ENCODE data around the gene NUP62. TPM values are rescaled to one million over a fixed set of nuclear protein-coding genes. Genes with fewer than 3 reads are reported as not detected.

Gene NUP62
- total RNA-seq, 1 experiment from 2014 or later: 54.6 TPM

GRCh38 chr19:49895566-49896297, 33.6 kb downstream of the NUP62 start:
- ChIA-PET POLR2A (no interaction called here), CTCF (no interaction called here)
- in situ Hi-C loops (cut with HindIII; ENCODE audit: low pct_unique_long_range_greater_than_20kb, low sequenced_read_pairs) (no loop called here), intact Hi-C loops (cut with micrococcal nuclease; ENCODE audit: unreplicated experiment) (no loop called here)
- Histone ChIP-seq H3K4me3 (ENCODE audit: low read depth in 2 of 2, low read length in 2 of 2) (no peak overlapping the region), H3K4me1 (ENCODE audit: control insufficient read depth, insufficient read depth, low read length) (peaks cover 10% of the 10 kb centered on the region), H3K27ac (ENCODE audit: low read length) (no peak overlapping the region), H3K9me3 (ENCODE audit: control insufficient read depth, insufficient read depth, low read depth, low read length) (no peaks in the 10 kb centered on the region), H3K36me3 (ENCODE audit: control insufficient read depth, insufficient read depth, low read length) (no peaks in the 10 kb centered on the region), H3K27me3 (ENCODE audit: control insufficient read depth, insufficient read depth, low read length) (no peaks in the 10 kb centered on the region)
- ATAC-seq (no peak), DNase-seq (ENCODE audit: low read depth, low spot score) (no peak)
- TF ChIP-seq POLR2AphosphoS5 (IDR thresholded peaks at IDR 0.05; ENCODE audit: low read depth, low read length): no peak
- TF ChIP-seq CTCF (IDR thresholded peaks at IDR 0.05): no peak
- no peak for TF ChIP-seq REST (IDR thresholded peaks at IDR 0.05; ENCODE audit: insufficient read depth in 1 of 2, low read depth in 2 of 2, low read length in 1 of 2)
- no peak for TF ChIP-seq SIN3A (IDR thresholded peaks at IDR 0.05; ENCODE audit: borderline replicate concordance, insufficient read depth, low read depth, low read length)
- no peak for TF ChIP-seq TCF7L2 (IDR thresholded peaks at IDR 0.05; ENCODE audit: low read depth, low read length)
- no TSS peak for BruUV-seq (replicated peaks)

- intact Hi-C loops (cut with micrococcal nuclease; ENCODE audit: unreplicated experiment) (no loop called here), in situ Hi-C loops (cut with HindIII; ENCODE audit: low pct_unique_long_range_greater_than_20kb, low sequenced_read_pairs) (no loop called here)
- ATAC-seq (no peak), DNase-seq (ENCODE audit: low read depth, low spot score) (no peak)
- Histone ChIP-seq H3K27me3 (ENCODE audit: control insufficient read depth, insufficient read depth, low read length) (no peaks in the 10 kb centered on the region), H3K9me3 (ENCODE audit: control insufficient read depth, insufficient read depth, low read depth, low read length) (no peaks in the 10 kb centered on the region), H3K36me3 (ENCODE audit: control insufficient read depth, insufficient read depth, low read length) (no peaks in the 10 kb centered on the region), H3K27ac (ENCODE audit: low read length) (no peak overlapping the region), H3K4me3 (ENCODE audit: low read depth in 2 of 2, low read length in 2 of 2) (no peak overlapping the region), H3K4me1 (ENCODE audit: control insufficient read depth, insufficient read depth, low read length) (peaks cover 10% of the 10 kb centered on the region)
- TF ChIP-seq REST (IDR thresholded peaks at IDR 0.05; ENCODE audit: insufficient read depth in 1 of 2, low read depth in 2 of 2, low read length in 1 of 2) (no peak), TCF7L2 (IDR thresholded peaks at IDR 0.05; ENCODE audit: low read depth, low read length) (no peak), SIN3A (IDR thresholded peaks at IDR 0.05; ENCODE audit: borderline replicate concordance, insufficient read depth, low read depth, low read length) (no peak), POLR2AphosphoS5 (IDR thresholded peaks at IDR 0.05; ENCODE audit: low read depth, low read length) (no peak), CTCF (IDR thresholded peaks at IDR 0.05) (no peak)
- ChIA-PET POLR2A (no interaction called here), CTCF (no interaction called here)
- BruUV-seq (replicated peaks): no TSS peak
Observed at GRCh38 chr19:49894879-49895565, 34.3 kb downstream of the NUP62 start.

All from Panc1 (cell line).